SJSA1 (cell line): Measurements from ENCODE around the gene ATP8B4. TPM values are rescaled to one million over a fixed set of nuclear protein-coding genes. Genes with fewer than 3 reads are reported as not detected.
A peak's percentile ranks its signal among the peaks of the same experiment; 100 is the strongest.

Experiments
- DNase-seq, 2 experiments: peaks; one replicate each; pipeline ENCODE4 v3.0.0-alpha.2; 2015 to 2020; ENCODE audit warnings: low spot score in 2 of 2, low read depth in 1 of 2
- H3K27ac ChIP-seq: fragments of 250-450 bp; sonication (Bioruptor Pico); 2 replicates; pipeline ENCODE4 v1.5.1; 2020; ENCODE audit warnings: mild to moderate bottlenecking, moderate library complexity
- H3K27me3 ChIP-seq: fragments of 250-450 bp; sonication (Bioruptor Pico); replicated peaks from 2 replicates; pipeline ENCODE4 v1.5.1; 2020; ENCODE audit warnings: mild to moderate bottlenecking, moderate library complexity
- H3K36me3 ChIP-seq: fragments of 250-450 bp; sonication (Bioruptor Pico); 2 replicates; pipeline ENCODE4 v1.5.1; 2020; ENCODE audit warnings: mild to moderate bottlenecking
- H3K4me1 ChIP-seq: fragments of 250-450 bp; sonication (Bioruptor Pico); replicated peaks from 2 replicates; pipeline ENCODE4 v1.6.1; 2021; ENCODE audit warnings: mild to moderate bottlenecking
- H3K4me3 ChIP-seq: fragments of 250-450 bp; sonication (Bioruptor Pico); 2 replicates; pipeline ENCODE4 v1.5.1; 2020; ENCODE audit warnings: mild to moderate bottlenecking
- H3K9me3 ChIP-seq: fragments of 250-450 bp; sonication (Bioruptor Pico); replicated peaks from 2 replicates; pipeline ENCODE4 v1.5.1; 2020; ENCODE audit warnings: mild to moderate bottlenecking
- total RNA-seq: library from RNA; depleted of rRNA; stranded (reverse); fragments of >200 nt; shearing (Covaris generic); gene quantifications from 2 replicates; pipeline ENCODE4 v1.2.3, GENCODE V29; 2014

ATP8B4 gene
- total RNA-seq, 1 experiment from 2014 or later, result 0.16 TPM

GRCh38 chr15:50131617-50132016, 12.6 kb upstream of the ATP8B4 start:
- Histone ChIP-seq H3K4me1 (peaks cover 24% of the 10 kb centered on the region), H3K27ac (no peak overlapping the region)

GRCh38 chr15:50128266-50128665, 9.2 kb upstream of the ATP8B4 start:
- Histone ChIP-seq H3K27me3 (no peaks in the 10 kb centered on the region), H3K4me1 (no peaks in the 10 kb centered on the region), H3K36me3 (no peaks in the 10 kb centered on the region), H3K27ac (no peak overlapping the region), H3K9me3 (peaks cover 5% of the 10 kb centered on the region; the same call in 1 of the 2 replicates), H3K4me3 (no peak overlapping the region)
- peak in 1 of 2 experiments; percentile 47 for DNase-seq

More at GRCh38 chr15:50131617-50132016, 12.6 kb upstream of the ATP8B4 start:
- H3K27me3 ChIP-seq, result no peaks in the 10 kb centered on the region
- no peak overlapping the region for H3K4me3 ChIP-seq
- H3K9me3 ChIP-seq, result 0 out of 2 replicates have a peak, but pooled peaks cover 5% of the 10 kb centered on the region
- DNase-seq, result no peak
- H3K36me3 ChIP-seq, result no peaks in the 10 kb centered on the region

GRCh38 chr15:50127255-50127777, 8.3 kb upstream of the ATP8B4 start:
- no peak overlapping the region for H3K4me3 ChIP-seq
- no peaks in the 10 kb centered on the region for H3K36me3 ChIP-seq
- H3K4me1 ChIP-seq, result no peaks in the 10 kb centered on the region
- H3K9me3 ChIP-seq, result peaks cover 5% of the 10 kb centered on the region; the same call in 1 of the 2 replicates
- no peak for DNase-seq
- H3K27me3 ChIP-seq, result no peaks in the 10 kb centered on the region
- H3K27ac ChIP-seq, result no peak overlapping the region

GRCh38 chr15:50126072-50126471, 7.0 kb upstream of the ATP8B4 start:
- H3K4me3 ChIP-seq, result no peak overlapping the region
- no peaks in the 10 kb centered on the region for H3K4me1 ChIP-seq
- peaks cover 5% of the 10 kb centered on the region; the same call in 1 of the 2 replicates for H3K9me3 ChIP-seq
- no peak for DNase-seq
- H3K36me3 ChIP-seq, result no peaks in the 10 kb centered on the region
- H3K27me3 ChIP-seq, result no peaks in the 10 kb centered on the region
- H3K27ac ChIP-seq, result no peak overlapping the region

- H3K4me1 ChIP-seq, result no peaks in the 10 kb centered on the region
- H3K27ac ChIP-seq, result no peak overlapping the region
- no peak for DNase-seq
- no peaks in the 10 kb centered on the region for H3K36me3 ChIP-seq
- H3K4me3 ChIP-seq, result no peak overlapping the region
- H3K9me3 ChIP-seq, result peaks cover 5% of the 10 kb centered on the region; the same call in 1 of the 2 replicates
- no peaks in the 10 kb centered on the region for H3K27me3 ChIP-seq
Measured at GRCh38 chr15:50124631-50125030, 5.6 kb upstream of the ATP8B4 start.

- no peaks in the 10 kb centered on the region for H3K4me1 ChIP-seq
- H3K27me3 ChIP-seq, result no peaks in the 10 kb centered on the region
- no peaks in the 10 kb centered on the region for H3K36me3 ChIP-seq
- H3K27ac ChIP-seq, result no peak overlapping the region
- H3K4me3 ChIP-seq, result no peak overlapping the region
- no peak for DNase-seq
- peaks cover under 1% of the 10 kb centered on the region; the same call in 1 of the 2 replicates for H3K9me3 ChIP-seq
Measured at GRCh38 chr15:50123861-50124557, 5.0 kb upstream of the ATP8B4 start.

GRCh38 chr15:50120729-50121128, 1.7 kb upstream of the ATP8B4 start:
- Histone ChIP-seq H3K4me3 (no peak overlapping the region), H3K9me3 (no peaks in the 10 kb centered on the region; the same call in 1 of the 2 replicates), H3K4me1 (no peaks in the 10 kb centered on the region), H3K36me3 (no peaks in the 10 kb centered on the region), H3K27me3 (no peaks in the 10 kb centered on the region), H3K27ac (no peak overlapping the region)
- no peak for DNase-seq

- Histone ChIP-seq H3K4me3 (no peak overlapping the region), H3K36me3 (no peaks in the 10 kb centered on the region), H3K27me3 (no peaks in the 10 kb centered on the region), H3K27ac (no peak overlapping the region), H3K4me1 (no peaks in the 10 kb centered on the region), H3K9me3 (no peaks in the 10 kb centered on the region)
- DNase-seq, result no peak
Measured at GRCh38 chr15:50117431-50118027, 1.5 kb downstream of the ATP8B4 start.

- Histone ChIP-seq H3K36me3 (no peaks in the 10 kb centered on the region), H3K27me3 (no peaks in the 10 kb centered on the region), H3K27ac (no peak overlapping the region), H3K4me3 (no peak overlapping the region), H3K9me3 (no peaks in the 10 kb centered on the region), H3K4me1 (no peaks in the 10 kb centered on the region)
- DNase-seq, result peak in 1 of 2 experiments; percentile 31
Measured at GRCh38 chr15:50116477-50116876, 2.6 kb downstream of the ATP8B4 start.

GRCh38 chr15:50113992-50114780, 4.8 kb downstream of the ATP8B4 start:
- no peak for DNase-seq
- H3K4me1 ChIP-seq, result no peaks in the 10 kb centered on the region
- no peaks in the 10 kb centered on the region; the same call in 1 of the 2 replicates for H3K27me3 ChIP-seq
- H3K4me3 ChIP-seq, result no peak overlapping the region
- H3K36me3 ChIP-seq, result no peaks in the 10 kb centered on the region
- no peak overlapping the region for H3K27ac ChIP-seq
- H3K9me3 ChIP-seq, result no peaks in the 10 kb centered on the region

- Histone ChIP-seq H3K27ac (no peak overlapping the region), H3K27me3 (no peaks in the 10 kb centered on the region; the same call in 1 of the 2 replicates), H3K9me3 (no peaks in the 10 kb centered on the region), H3K4me1 (no peaks in the 10 kb centered on the region), H3K4me3 (no peak overlapping the region), H3K36me3 (no peaks in the 10 kb centered on the region)
- no peak for DNase-seq
Measured at GRCh38 chr15:50113187-50113505, 5.9 kb downstream of the ATP8B4 start.

GRCh38 chr15:50112488-50113186, 6.4 kb downstream of the ATP8B4 start:
- no peaks in the 10 kb centered on the region; the same call in 1 of the 2 replicates for H3K27me3 ChIP-seq

GRCh38 chr15:50110285-50110684, 8.7 kb downstream of the ATP8B4 start:
- Histone ChIP-seq H3K9me3 (no peaks in the 10 kb centered on the region), H3K36me3 (no peaks in the 10 kb centered on the region), H3K27me3 (no peaks in the 10 kb centered on the region; the same call in 1 of the 2 replicates), H3K4me1 (no peaks in the 10 kb centered on the region), H3K27ac (no peak overlapping the region), H3K4me3 (no peak overlapping the region)
- no peak for DNase-seq

More at GRCh38 chr15:50112488-50113186, 6.4 kb downstream of the ATP8B4 start:
- Histone ChIP-seq H3K4me1 (no peaks in the 10 kb centered on the region), H3K4me3 (no peak overlapping the region), H3K9me3 (no peaks in the 10 kb centered on the region), H3K27ac (no peak overlapping the region), H3K36me3 (no peaks in the 10 kb centered on the region)
- DNase-seq, result no peak
